ENCODE data around the gene NME4. TPM values are rescaled to one million over a fixed set of nuclear protein-coding genes. Genes with fewer than 3 reads are reported as not detected.

Gene NME4
- total RNA-seq, 1 experiment from 2014 or later: 68.2 TPM

- ChIA-PET POLR2A (no interaction called here), RAD21 (ENCODE audit: low non-redundant PET in 1 of 2, low total read pairs in 2 of 2, uncharacterized antibody in 2 of 2, unreplicated experiment in 2 of 2) (no interaction called here), CTCF (interaction anchor here (0.6 to 1.2 kb wide), 2 partner anchors 24 to 62 kb away, joined by 3 read pairs; partner anchors contain the start of gene DECR2)
- BruUV-seq (replicated peaks): no TSS peak
- H3K27ac ChIP-seq (ENCODE audit: low read depth, low read length): peak overlapping the region; percentile 43; the same call in 1 of the 2 replicates
- DNase-seq (ENCODE audit: low read depth, low spot score) (no peak), ATAC-seq (peak; percentile 55)
- peaks cover 16 to 35% of the 10 kb centered on the region in 2 experiments for H3K4me1 ChIP-seq (ENCODE audit: control insufficient read depth in 1 of 2, insufficient read depth in 2 of 2, low read length in 2 of 2)
- no peaks in the 10 kb centered on the region for H3K9me3 ChIP-seq (ENCODE audit: control insufficient read depth in 1 of 2, insufficient read depth in 1 of 2, low read depth in 1 of 2, low read length in 2 of 2)
- H3K4me3 ChIP-seq (replicated peaks in 1 of 2; ENCODE audit: low read depth in 1 of 2, low read length in 2 of 2): peak overlapping the region; percentile 43 to 60; a peak in 3 of 4 replicates
- H2AFZ ChIP-seq (ENCODE audit: low read depth, low read length, poor library complexity, severe bottlenecking): no peak overlapping the region
- peaks cover 15% of the 10 kb centered on the region; the same call in 1 of the 2 replicates for H3K79me2 ChIP-seq (ENCODE audit: insufficient read depth, low read length)
- H3K27me3 ChIP-seq (ENCODE audit: insufficient read depth, low read length): no peaks in the 10 kb centered on the region
- no peaks in the 10 kb centered on the region for H4K20me1 ChIP-seq (ENCODE audit: insufficient read depth)
- intact Hi-C loops (cut with micrococcal nuclease): no loop called here
- TF ChIP-seq, protein P1, sequence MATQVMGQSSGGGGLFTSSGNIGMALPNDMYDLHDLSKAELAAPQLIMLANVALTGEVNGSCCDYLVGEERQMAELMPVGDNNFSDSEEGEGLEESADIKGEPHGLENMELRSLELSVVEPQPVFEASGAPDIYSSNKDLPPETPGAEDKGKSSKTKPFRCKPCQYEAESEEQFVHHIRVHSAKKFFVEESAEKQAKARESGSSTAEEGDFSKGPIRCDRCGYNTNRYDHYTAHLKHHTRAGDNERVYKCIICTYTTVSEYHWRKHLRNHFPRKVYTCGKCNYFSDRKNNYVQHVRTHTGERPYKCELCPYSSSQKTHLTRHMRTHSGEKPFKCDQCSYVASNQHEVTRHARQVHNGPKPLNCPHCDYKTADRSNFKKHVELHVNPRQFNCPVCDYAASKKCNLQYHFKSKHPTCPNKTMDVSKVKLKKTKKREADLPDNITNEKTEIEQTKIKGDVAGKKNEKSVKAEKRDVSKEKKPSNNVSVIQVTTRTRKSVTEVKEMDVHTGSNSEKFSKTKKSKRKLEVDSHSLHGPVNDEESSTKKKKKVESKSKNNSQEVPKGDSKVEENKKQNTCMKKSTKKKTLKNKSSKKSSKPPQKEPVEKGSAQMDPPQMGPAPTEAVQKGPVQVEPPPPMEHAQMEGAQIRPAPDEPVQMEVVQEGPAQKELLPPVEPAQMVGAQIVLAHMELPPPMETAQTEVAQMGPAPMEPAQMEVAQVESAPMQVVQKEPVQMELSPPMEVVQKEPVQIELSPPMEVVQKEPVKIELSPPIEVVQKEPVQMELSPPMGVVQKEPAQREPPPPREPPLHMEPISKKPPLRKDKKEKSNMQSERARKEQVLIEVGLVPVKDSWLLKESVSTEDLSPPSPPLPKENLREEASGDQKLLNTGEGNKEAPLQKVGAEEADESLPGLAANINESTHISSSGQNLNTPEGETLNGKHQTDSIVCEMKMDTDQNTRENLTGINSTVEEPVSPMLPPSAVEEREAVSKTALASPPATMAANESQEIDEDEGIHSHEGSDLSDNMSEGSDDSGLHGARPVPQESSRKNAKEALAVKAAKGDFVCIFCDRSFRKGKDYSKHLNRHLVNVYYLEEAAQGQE (IDR thresholded peaks at IDR 0.05; ENCODE audit: low read depth): no peak
- no peak for TF ChIP-seq FOSL1 (IDR thresholded peaks at IDR 0.05; ENCODE audit: low read depth)
- peak; percentile 66 for TF ChIP-seq ZFX (IDR thresholded peaks at IDR 0.05)
- no peak for TF ChIP-seq ELF1 (IDR thresholded peaks at IDR 0.05; ENCODE audit: borderline replicate concordance, low read depth)
- TF ChIP-seq CTCF (IDR thresholded peaks at IDR 0.05 in 2 of 3, conservative IDR thresholded peaks at IDR 0.05 in 1 of 3; ENCODE audit: borderline replicate concordance in 1 of 3, insufficient read depth in 1 of 3, low read depth in 2 of 3, low read length in 2 of 3): no peak
- peak overlapping the region; percentile 89 for H3K4me2 ChIP-seq (ENCODE audit: low read length)
- peak overlapping the region; percentile 55; the same call in 1 of the 2 replicates for H3K9ac ChIP-seq (ENCODE audit: low read length)
- H3K9me2 ChIP-seq (ENCODE audit: insufficient read depth): no peaks in the 10 kb centered on the region
- no peaks in the 10 kb centered on the region for H3K36me3 ChIP-seq (ENCODE audit: control insufficient read depth in 1 of 2, insufficient read depth in 2 of 2, low read length in 2 of 2)
These were observed 28.7 kb downstream of the NME4 start for GRCh38 chr16:425740-426114.

All from HCT116 (cell line).